Right lung (tissue), 5 donors: ENCODE results near the gene VPS18. TPM values are rescaled to one million over a fixed set of nuclear protein-coding genes. Genes with fewer than 3 reads are reported as not detected.

Source experiments
- DNase-seq, 2 donors: peaks; one replicate each; pipeline ENCODE4 v3.0.0-alpha.2; 2013
- polyA plus RNA-seq, 5 donors: library from polyadenylated mRNA; unstranded; fragments of 120-200 nt; gene quantifications; one replicate each; pipeline versions ENCODE4 v1.2.1 to v1.2.3, GENCODE V29; 2013; ENCODE audit warnings: inconsistent platforms in 1 of 5, low replicate concordance in 1 of 5; ENCODE audit not compliant: insufficient read length in 5 of 5, insufficient read depth in 1 of 5

The VPS18 gene
- polyA plus RNA-seq, 5 donors: 9.2 to 14.5 (median 10.2) TPM

GRCh38 chr15:40894681-40895448 lies 615 bp downstream of the VPS18 start:
- no peak for DNase-seq

DNA sequence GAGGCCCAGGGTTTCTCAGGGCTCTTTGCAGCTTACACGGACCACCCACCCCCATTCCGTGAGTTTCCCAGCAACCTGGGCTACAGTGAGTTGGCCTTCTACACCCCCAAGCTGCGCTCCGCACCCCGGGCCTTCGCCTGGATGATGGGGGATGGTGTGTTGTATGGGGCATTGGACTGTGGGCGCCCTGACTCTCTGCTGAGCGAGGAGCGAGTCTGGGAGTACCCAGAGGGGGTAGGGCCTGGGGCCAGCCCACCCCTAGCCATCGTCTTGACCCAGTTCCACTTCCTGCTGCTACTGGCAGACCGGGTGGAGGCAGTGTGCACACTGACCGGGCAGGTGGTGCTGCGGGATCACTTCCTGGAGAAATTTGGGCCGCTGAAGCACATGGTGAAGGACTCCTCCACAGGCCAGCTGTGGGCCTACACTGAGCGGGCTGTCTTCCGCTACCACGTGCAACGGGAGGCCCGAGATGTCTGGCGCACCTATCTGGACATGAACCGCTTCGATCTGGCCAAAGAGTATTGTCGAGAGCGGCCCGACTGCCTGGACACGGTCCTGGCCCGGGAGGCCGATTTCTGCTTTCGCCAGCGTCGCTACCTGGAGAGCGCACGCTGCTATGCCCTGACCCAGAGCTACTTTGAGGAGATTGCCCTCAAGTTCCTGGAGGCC lies 5.4 kb downstream of the VPS18 start:
- DNase-seq: no peak

GRCh38 chr15:40900256-40901052 lies 6.2 kb downstream of the VPS18 start:
- no peak for DNase-seq

DNA sequence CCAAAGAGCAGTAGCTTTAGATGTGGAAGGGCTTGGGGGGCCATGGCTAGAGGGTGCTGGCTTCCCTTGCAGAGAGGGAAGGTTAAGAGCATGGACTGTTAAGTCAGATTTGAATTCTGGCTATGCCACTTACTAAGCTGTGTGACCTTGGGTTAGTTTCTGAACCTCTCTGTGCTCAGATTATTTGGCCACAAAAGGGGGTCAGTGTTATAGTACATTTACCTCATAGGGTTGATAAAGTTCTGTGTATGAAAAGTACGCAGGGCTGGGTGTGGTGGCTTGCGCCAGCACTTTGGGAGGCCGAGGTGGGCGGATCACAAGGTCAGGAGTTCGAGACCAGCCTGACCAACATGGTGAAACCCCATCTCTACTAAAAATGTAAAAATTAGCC lies 6.8 kb downstream of the VPS18 start:
- DNase-seq: no peak

DNA sequence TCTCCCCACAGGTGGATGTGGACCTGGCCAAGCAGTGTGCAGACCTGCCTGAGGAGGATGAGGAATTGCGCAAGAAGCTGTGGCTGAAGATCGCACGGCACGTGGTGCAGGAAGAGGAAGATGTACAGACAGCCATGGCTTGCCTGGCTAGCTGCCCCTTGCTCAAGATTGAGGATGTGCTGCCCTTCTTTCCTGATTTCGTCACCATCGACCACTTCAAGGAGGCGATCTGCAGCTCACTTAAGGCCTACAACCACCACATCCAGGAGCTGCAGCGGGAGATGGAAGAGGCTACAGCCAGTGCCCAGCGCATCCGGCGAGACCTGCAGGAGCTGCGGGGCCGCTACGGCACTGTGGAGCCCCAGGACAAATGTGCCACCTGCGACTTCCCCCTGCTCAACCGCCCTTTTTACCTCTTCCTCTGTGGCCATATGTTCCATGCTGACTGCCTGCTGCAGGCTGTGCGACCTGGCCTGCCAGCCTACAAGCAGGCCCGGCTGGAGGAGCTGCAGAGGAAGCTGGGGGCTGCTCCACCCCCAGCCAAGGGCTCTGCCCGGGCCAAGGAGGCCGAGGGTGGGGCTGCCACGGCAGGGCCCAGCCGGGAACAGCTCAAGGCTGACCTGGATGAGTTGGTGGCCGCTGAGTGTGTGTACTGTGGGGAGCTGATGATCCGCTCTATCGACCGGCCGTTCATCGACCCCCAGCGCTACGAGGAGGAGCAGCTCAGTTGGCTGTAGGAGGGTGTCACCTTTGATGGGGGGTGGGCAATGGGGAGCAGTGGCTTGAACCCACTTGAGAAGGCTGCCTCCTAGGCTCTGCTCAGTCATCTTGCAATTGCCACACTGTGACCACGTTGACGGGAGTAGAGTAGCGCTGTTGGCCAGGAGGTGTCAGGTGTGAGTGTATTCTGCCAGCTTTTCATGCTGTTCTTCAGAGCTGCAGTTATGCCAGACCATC lies 8.6 kb downstream of the VPS18 start:
- no peak for DNase-seq

GRCh38 chr15:40904552-40905201 lies 10.4 kb downstream of the VPS18 start:
- DNase-seq: no peak

GRCh38 chr15:40906091-40906990 lies 12.1 kb downstream of the VPS18 start:
- DNase-seq: peak; percentile 83

GRCh38 chr15:40906991-40907802 lies 12.9 kb downstream of the VPS18 start:
- DNase-seq: no peak

- DNase-seq: no peak
These were observed 13.8 kb downstream of the VPS18 start for GRCh38 chr15:40908095-40908494.

GRCh38 chr15:40909662-40910630 lies 15.7 kb downstream of the VPS18 start:
- DNase-seq: no peak

DNA sequence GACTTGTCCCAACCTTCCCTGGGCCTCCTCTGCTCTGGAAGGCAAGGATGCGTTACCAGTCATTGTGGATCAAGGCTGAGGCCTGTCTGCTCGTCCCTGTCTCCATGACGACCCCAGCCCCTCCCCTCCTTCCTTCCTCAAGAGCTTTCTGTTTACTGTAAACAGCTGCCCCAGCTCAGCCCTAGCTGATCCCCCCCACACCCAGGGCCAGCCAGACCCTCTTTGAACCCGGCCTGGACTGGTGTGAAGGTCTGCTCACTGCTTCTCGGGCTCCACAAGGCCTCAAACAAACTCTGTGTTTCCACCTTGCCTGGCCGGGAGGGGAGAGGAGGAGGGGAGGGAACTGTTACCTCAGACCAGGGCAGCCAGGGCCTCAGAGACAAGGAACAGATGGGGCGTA lies 16.9 kb downstream of the VPS18 start:
- no peak for DNase-seq

GRCh38 chr15:40911693-40912092 lies 17.4 kb downstream of the VPS18 start:
- no peak for DNase-seq

GRCh38 chr15:40912478-40912877 lies 18.2 kb downstream of the VPS18 start:
- no peak for DNase-seq

DNA sequence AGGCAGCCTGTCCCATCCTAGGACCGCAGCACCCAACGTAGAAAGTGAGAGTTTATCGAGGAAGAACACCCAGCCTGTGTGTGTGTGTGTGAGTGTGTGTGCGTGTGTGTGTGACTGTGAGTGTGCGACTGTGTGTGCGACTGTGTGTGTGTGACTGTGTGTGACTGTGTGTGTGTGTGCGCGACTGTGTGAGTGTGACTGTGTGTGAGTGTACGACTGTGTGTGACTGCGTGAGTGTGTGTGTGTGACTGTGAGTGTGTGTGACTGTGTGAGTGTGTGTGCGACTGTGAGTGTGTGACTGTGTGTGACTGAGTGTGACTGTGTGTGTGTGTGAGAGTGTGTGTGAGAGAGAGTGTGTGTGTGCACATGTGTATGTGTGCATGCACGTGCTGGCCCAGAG lies 19.8 kb downstream of the VPS18 start:
- DNase-seq: no peak

- DNase-seq: no peak
These were observed 20.2 kb downstream of the VPS18 start for GRCh38 chr15:40914486-40914885.

- no peak for DNase-seq
These were observed 20.9 kb downstream of the VPS18 start for GRCh38 chr15:40915116-40915661.

GRCh38 chr15:40915679-40916078 lies 21.4 kb downstream of the VPS18 start:
- DNase-seq: no peak
